Measurements from ENCODE around the gene MMP20.

GRCh38 chr11:102527684-102528083 is 97.4 kb downstream of the MMP20 start:
- TF ChIP-seq CTCF (conservative IDR thresholded peaks at IDR 0.05; ENCODE audit: low read depth, low read length) (no peak), EZH2 (IDR thresholded peaks at IDR 0.05; ENCODE audit: borderline replicate concordance, low read depth, low read length, poor library complexity, severe bottlenecking) (no peak)
